Measurements from ENCODE around the gene BLNK. TPM values are rescaled to one million over a fixed set of nuclear protein-coding genes. Genes with fewer than 3 reads are reported as not detected.
"Not testable (repeated sequence)": the region's sequence is repeated elsewhere in the genome, so short reads cannot be mapped to it uniquely, and the experiment has no call there.

The BLNK gene
- total RNA-seq, 1 donor from 2014 or later: 7.1 TPM

DNA sequence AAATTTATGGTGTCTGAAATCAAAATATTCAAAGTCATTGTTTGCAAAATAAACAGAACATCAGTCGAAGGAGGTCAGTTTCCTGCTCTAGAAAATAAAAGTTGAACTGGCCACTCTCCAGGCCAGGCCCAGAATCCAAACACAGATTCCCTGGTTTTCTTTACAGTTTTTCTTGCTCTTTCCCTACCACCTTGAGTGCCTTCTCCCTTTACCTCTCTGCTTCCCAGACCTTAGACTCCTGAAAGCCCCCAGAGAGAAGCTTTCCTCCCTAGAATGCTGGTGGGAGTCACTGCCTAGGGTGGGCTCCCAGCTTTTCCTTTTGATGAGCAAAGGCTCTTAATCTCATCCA lies 38.9 kb upstream of the BLNK start:
- peak overlapping the region; percentile 47 for H3K27ac Mint-ChIP-seq
- no peak for DNase-seq (ENCODE audit: low spot score in 2 of 2, unreplicated experiment in 2 of 2)
- no peaks in the 10 kb centered on the region for H3K36me3 Mint-ChIP-seq
- H3K27me3 Mint-ChIP-seq (ENCODE audit: low read depth): no peaks in the 10 kb centered on the region
- no peak overlapping the region for H3K4me3 Mint-ChIP-seq
- no peak for TF ChIP-seq CTCF (IDR thresholded peaks at IDR 0.05; ENCODE audit: unreplicated experiment)
- H3K4me1 Mint-ChIP-seq: peaks cover 28% of the 10 kb centered on the region
- H3K9me3 Mint-ChIP-seq: no peaks in the 10 kb centered on the region

DNA sequence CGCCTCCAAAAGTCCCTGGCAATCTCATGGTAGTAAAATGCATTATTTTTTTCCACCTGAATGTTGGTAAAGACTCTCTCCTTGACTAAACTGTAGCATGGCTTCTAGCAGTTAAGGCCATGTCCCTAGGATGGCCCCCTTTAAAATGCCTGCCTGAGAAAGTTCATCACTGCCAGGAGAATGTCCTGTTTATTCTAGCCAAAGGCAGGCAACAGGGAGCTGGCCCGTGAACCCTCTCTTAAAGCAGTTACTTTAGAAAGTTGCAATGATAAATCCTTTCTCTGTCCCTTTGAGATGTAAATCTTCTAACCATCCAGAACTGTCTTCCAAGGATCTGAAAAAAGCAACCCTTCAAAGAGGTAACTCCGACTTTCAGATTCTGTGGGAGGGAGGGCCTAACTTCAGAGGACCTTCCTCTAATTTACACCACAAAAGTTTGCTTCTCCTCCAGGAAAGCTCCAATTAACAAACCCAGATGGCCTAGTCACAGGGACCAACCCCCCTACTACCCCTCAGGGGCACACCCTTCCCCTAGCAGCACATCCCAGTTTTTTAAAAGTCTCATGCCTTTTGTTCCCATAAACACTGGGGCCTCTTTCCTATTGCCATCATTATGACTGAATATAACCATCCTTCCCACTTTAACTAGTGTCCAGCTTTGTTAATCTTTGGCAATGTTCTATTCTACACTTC lies 38.4 kb upstream of the BLNK start:
- TF ChIP-seq CTCF (IDR thresholded peaks at IDR 0.05; ENCODE audit: unreplicated experiment): no peak
- Mint-ChIP-seq H3K4me1 (peaks cover 28% of the 10 kb centered on the region), H3K27ac (peak overlapping the region; percentile 2), H3K4me3 (no peak overlapping the region), H3K36me3 (no peaks in the 10 kb centered on the region), H3K27me3 (ENCODE audit: low read depth) (no peaks in the 10 kb centered on the region), H3K9me3 (no peaks in the 10 kb centered on the region)
- DNase-seq (ENCODE audit: low spot score in 2 of 2, unreplicated experiment in 2 of 2): no peak

DNA sequence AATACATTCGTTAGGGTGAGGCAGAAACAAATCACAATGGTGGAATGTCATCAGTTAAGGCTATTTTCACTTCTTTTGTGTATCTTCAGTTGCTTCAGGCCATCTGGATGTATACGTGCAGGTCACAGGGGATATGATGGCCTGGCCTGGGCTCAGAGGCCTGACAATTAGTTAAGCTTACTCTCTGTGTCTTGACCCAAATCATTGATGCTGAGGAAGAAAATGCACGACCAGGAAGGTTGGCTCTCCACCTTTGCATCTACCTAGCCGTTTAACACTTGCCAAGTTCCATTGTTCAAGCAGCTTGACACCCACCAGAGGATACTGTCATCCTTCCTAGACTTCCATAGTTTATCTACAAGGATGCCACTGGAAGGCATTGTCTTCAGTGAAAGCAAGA lies 37.5 kb upstream of the BLNK start:
- not testable (repeated sequence) for H3K9me3 Mint-ChIP-seq; H3K36me3 Mint-ChIP-seq; H3K27me3 Mint-ChIP-seq (ENCODE audit: low read depth); H3K27ac Mint-ChIP-seq; DNase-seq (ENCODE audit: low spot score in 2 of 2, unreplicated experiment in 2 of 2); H3K4me3 Mint-ChIP-seq
- H3K4me1 Mint-ChIP-seq: peaks cover 28% of the 10 kb centered on the region

GRCh38 chr10:96306516-96306915 lies 35.1 kb upstream of the BLNK start:
- no peak for TF ChIP-seq CTCF (IDR thresholded peaks at IDR 0.05; ENCODE audit: unreplicated experiment)
- Mint-ChIP-seq H3K9me3 (no peaks in the 10 kb centered on the region), H3K27me3 (ENCODE audit: low read depth) (no peaks in the 10 kb centered on the region), H3K36me3 (no peaks in the 10 kb centered on the region), H3K4me1 (peaks cover 30% of the 10 kb centered on the region), H3K27ac (no peak overlapping the region), H3K4me3 (no peak overlapping the region)
- no peak for DNase-seq (ENCODE audit: low spot score in 2 of 2, unreplicated experiment in 2 of 2)

- TF ChIP-seq CTCF (IDR thresholded peaks at IDR 0.05; ENCODE audit: unreplicated experiment): no peak
- no peaks in the 10 kb centered on the region for H3K27me3 Mint-ChIP-seq (ENCODE audit: low read depth)
- no peak for DNase-seq (ENCODE audit: low spot score in 2 of 2, unreplicated experiment in 2 of 2)
- H3K9me3 Mint-ChIP-seq: no peaks in the 10 kb centered on the region
- no peak overlapping the region for H3K27ac Mint-ChIP-seq
- peaks cover 23% of the 10 kb centered on the region for H3K4me1 Mint-ChIP-seq
- no peak overlapping the region for H3K4me3 Mint-ChIP-seq
- no peaks in the 10 kb centered on the region for H3K36me3 Mint-ChIP-seq
These were observed 33.6 kb upstream of the BLNK start for GRCh38 chr10:96305019-96305418.

DNA sequence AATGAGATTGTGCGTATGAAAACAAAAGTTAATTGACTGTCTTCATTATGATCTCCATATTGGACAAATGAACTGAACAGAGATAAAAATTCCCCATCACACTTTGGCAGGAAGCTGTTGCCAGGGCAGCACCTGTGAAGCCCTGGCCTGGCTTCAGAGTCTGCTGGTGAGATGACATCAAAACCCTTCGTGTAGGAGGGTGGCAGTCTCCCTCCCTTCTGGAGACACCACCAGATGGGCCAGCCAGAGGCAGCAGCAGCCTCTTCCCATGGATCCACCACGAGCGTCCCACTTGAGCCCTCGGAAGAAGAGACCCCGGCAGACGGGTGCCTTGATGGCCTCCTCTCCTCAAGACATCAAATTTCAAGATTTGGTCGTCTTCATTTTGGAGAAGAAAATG lies 32.9 kb upstream of the BLNK start, which contains the start of gene DNTT:
TSS of gene DNTT (plus strand) at position 205 of the 400 bp plus-strand sequence. CDS start at position 269, 64 bp downstream.
- Mint-ChIP-seq H3K4me1 (peaks cover 16% of the 10 kb centered on the region), H3K36me3 (no peaks in the 10 kb centered on the region), H3K27me3 (ENCODE audit: low read depth) (no peaks in the 10 kb centered on the region), H3K27ac (no peak within 1 kb of the TSS), H3K9me3 (no peaks in the 10 kb centered on the region), H3K4me3 (no peak within 1 kb of the TSS)
- DNase-seq (ENCODE audit: low spot score in 2 of 2, unreplicated experiment in 2 of 2): no peak
- TF ChIP-seq CTCF (IDR thresholded peaks at IDR 0.05; ENCODE audit: unreplicated experiment): no peak
